Neuronal stem cell (in vitro differentiated cells): Measurements from ENCODE around the gene WDR5.

Source experiments
- DNase-seq: peaks from one replicate; pipeline ENCODE4 v3.0.0-alpha.2; 2013; ENCODE audit warnings: low spot score
- H2AFZ ChIP-seq: one replicate; pipeline ENCODE4 v1.6.1; 2013; ENCODE audit warnings: mild to moderate bottlenecking, low read length, inconsistent platforms
- H2AK5ac ChIP-seq: 2 replicates; pipeline ENCODE4 v1.6.1; 2013; ENCODE audit warnings: low read depth, mild to moderate bottlenecking, inconsistent platforms, low read length, moderate library complexity, mixed read lengths
- H2BK120ac ChIP-seq: 2 replicates; pipeline ENCODE4 v1.6.1; 2013; ENCODE audit warnings: low read depth, mild to moderate bottlenecking, inconsistent platforms, low read length, moderate library complexity, mixed read lengths
- H2BK12ac ChIP-seq: one replicate; pipeline ENCODE4 v1.6.1; 2013; ENCODE audit warnings: low read length, inconsistent platforms
- H2BK15ac ChIP-seq: 2 replicates; pipeline ENCODE4 v1.6.1; 2013; ENCODE audit warnings: mild to moderate bottlenecking, low read length, inconsistent platforms, mixed read lengths
- H2BK5ac ChIP-seq: one replicate; pipeline ENCODE4 v1.6.1; 2013; ENCODE audit warnings: inconsistent platforms, mild to moderate bottlenecking, low read length, moderate library complexity
- H3K14ac ChIP-seq: one replicate; pipeline ENCODE4 v1.6.1; 2013; ENCODE audit warnings: low read length, inconsistent platforms
- H3K18ac ChIP-seq: 2 replicates; pipeline ENCODE4 v1.6.1; 2013; ENCODE audit warnings: low read length, inconsistent platforms
- H3K23ac ChIP-seq: 2 replicates; pipeline ENCODE4 v1.6.1; 2013; ENCODE audit warnings: low read depth, mild to moderate bottlenecking, mixed read lengths, low read length, inconsistent platforms; ENCODE audit not compliant: poor library complexity
- H3K27ac ChIP-seq: replicated peaks from 3 replicates; pipeline ENCODE4 v1.5.1; 2013; ENCODE audit warnings: low read length, inconsistent platforms
- H3K27me3 ChIP-seq, 3 experiments: 2 replicates each; pipeline ENCODE4 v1.6.1; 2013; ENCODE audit warnings: low read length in 3 of 3, mild to moderate bottlenecking in 2 of 3, inconsistent platforms in 1 of 3, low read depth in 1 of 3, mixed read lengths in 1 of 3, moderate library complexity in 1 of 3; ENCODE audit not compliant: control insufficient read depth in 3 of 3, insufficient read depth in 3 of 3
- H3K36me3 ChIP-seq, 2 donors: replicated peaks in 1 of 2; 2 replicates each; pipeline ENCODE4 v1.6.1; 2013; ENCODE audit warnings: low read length in 2 of 2; ENCODE audit not compliant: control insufficient read depth in 2 of 2, insufficient read depth in 2 of 2
- H3K4ac ChIP-seq: 2 replicates; pipeline ENCODE4 v1.6.1; 2013; ENCODE audit warnings: inconsistent platforms, mild to moderate bottlenecking, low read length, moderate library complexity
- H3K4me1 ChIP-seq, 2 donors: 1 replicate in 1 of 2; 2 replicates in 1 of 2; pipeline ENCODE4 v1.6.1; 2013; ENCODE audit warnings: low read length in 2 of 2, low read depth in 1 of 2; ENCODE audit not compliant: control insufficient read depth in 2 of 2, insufficient read depth in 1 of 2
- H3K4me2 ChIP-seq: one replicate; pipeline ENCODE4 v1.6.1; 2013; ENCODE audit warnings: mild to moderate bottlenecking, low read length, inconsistent platforms; ENCODE audit not compliant: insufficient read depth, poor library complexity, severe bottlenecking
- H3K4me3 ChIP-seq, 2 donors: 2 replicates each; pipeline ENCODE4 v1.5.1; 2013; ENCODE audit warnings: low read length in 2 of 2, mild to moderate bottlenecking in 2 of 2, inconsistent platforms in 1 of 2, moderate library complexity in 1 of 2
- H3K79me1 ChIP-seq: one replicate; pipeline ENCODE4 v1.6.1; 2013; ENCODE audit warnings: low read depth, mild to moderate bottlenecking, inconsistent platforms, low read length, moderate library complexity
- H3K9ac ChIP-seq: one replicate; pipeline ENCODE4 v1.6.1; 2013; ENCODE audit warnings: mild to moderate bottlenecking, low read depth, low read length, inconsistent platforms; ENCODE audit not compliant: poor library complexity
- H3K9me3 ChIP-seq, 2 donors: replicated peaks in 1 of 2; 2 replicates each; pipeline versions ENCODE3 to v1.6.1; 2013; ENCODE audit warnings: low read length in 2 of 2, mild to moderate bottlenecking in 2 of 2, inconsistent platforms in 1 of 2, low read depth in 1 of 2, mixed read lengths in 1 of 2, moderate library complexity in 1 of 2; ENCODE audit not compliant: control insufficient read depth in 2 of 2, insufficient read depth in 1 of 2
- H4K8ac ChIP-seq: one replicate; pipeline ENCODE4 v1.6.1; 2013; ENCODE audit warnings: low read depth, mild to moderate bottlenecking, inconsistent platforms, low read length, moderate library complexity
- H4K91ac ChIP-seq: one replicate; pipeline ENCODE4 v1.6.1; 2013; ENCODE audit warnings: low read length, low read depth, mild to moderate bottlenecking, inconsistent platforms; ENCODE audit not compliant: poor library complexity
- WGBS, 2 donors: extraction: QIAGEN DNeasy Blood & Tissue Kit; methylation state at CpG; one replicate each; pipeline ENCODE4 v1.1.7; 2013; ENCODE audit warnings: missing lambda C conversion rate in 2 of 2, mixed read lengths in 1 of 2; ENCODE audit not compliant: insufficient read length in 2 of 2, insufficient replicate concordance in 1 of 2; ENCODE audit errors: extremely low coverage in 2 of 2; 5-methylcytosine and 5-hydroxymethylcytosine counted together

The WDR5 gene

DNA sequence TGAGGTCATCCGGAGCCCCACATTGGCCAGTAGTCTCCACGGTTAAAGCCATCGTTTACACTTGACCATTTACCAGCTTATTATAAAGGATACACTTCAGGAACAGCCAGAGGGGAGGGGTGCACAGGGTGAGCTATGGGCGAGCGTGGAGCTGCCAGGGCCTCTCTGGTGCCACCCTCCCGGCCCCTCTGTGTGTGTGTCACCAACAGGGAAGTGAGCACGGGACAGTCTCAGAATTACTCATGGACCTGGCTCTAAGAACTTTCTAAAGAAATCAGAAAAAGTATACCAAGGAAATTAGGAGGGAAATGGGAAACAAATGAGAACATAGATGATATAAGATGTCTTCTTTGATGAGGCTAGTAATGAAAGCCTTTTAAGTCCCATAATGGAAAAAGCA lies 13.5 kb downstream of the WDR5 start:
- Histone ChIP-seq H2BK12ac (no peak overlapping the region), H3K79me1 (peaks cover 12% of the 10 kb centered on the region), H2BK120ac (no peak overlapping the region), H3K4me1 (peaks cover 0 to 1% of the 10 kb centered on the region in 2 donors), H2AFZ (no peak overlapping the region), H2BK5ac (no peak overlapping the region), H4K8ac (no peak overlapping the region), H3K27ac (no peak overlapping the region), H3K4me3 (no peak overlapping the region), H3K4me2 (no peak overlapping the region), H3K14ac (no peak overlapping the region), H4K91ac (no peak overlapping the region), H3K36me3 (peaks cover 65 to 97% of the 10 kb centered on the region in 2 donors), H3K18ac (no peak overlapping the region), H2AK5ac (no peak overlapping the region), H2BK15ac (no peak overlapping the region), H3K4ac (no peak overlapping the region), H3K27me3 (no peaks in the 10 kb centered on the region), H3K9ac (no peak overlapping the region), H3K23ac (no peak overlapping the region), H3K9me3 (peaks cover 0 to 2% of the 10 kb centered on the region in 2 donors)
- WGBS, 2 donors, result no CpG with 5 or more reads among the region's 7 CpGs
- no peak for DNase-seq

DNA sequence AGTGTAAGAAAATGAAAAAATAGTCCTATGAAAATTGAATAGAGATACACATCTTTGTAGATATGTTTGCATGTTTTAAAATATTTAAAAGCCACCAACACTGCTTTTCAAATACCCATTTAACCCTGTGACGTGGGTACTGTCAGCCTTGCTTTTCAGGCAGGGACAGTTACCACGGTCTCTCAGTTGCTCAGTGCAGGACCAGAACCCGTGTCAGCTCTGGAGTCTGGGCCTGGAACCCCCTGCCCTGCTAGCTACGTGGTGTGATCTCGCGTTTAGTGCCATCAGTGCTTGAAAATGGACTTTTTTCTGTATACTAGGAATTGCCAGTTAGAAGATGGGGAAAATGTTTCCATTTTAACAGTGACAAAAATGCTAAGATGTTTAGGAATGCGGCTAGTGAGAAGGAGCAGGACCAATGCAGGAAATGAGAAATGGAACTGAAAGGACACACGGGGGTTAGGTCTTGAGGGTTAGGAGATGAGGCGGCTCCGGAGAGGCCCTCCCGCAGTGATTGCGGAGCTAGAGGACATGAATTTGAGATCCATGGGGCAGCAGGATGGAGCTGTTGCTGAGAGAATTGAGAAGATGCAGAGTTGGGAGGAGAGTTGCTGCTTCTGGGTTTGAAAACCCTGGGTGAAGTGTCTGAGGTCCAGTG lies 14.8 kb downstream of the WDR5 start:
- H2BK15ac ChIP-seq, result no peak overlapping the region
- no CpG with 5 or more reads among the region's 12 CpGs for WGBS, 2 donors

DNA sequence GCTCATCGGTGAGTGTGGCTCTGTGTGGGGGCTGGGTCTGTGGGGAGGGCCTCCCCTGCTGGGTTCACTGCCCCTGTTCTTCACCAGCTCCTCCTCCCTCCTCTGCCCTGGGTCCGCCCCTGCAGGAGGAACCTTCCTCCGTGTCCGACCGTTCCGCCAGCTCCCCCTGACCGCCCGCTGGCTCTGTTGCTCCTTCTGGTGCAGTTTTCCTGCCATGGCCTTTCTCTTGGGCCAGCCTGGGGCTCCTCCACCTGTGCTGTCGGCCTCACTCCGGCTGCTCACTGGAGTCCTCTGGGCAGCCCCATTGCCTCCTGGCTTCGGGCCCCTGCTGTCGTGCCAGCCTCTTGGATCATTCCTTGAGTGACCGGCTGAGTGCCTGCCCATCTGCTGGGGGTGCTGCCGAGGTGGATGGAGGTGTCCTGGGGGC lies 16.2 kb downstream of the WDR5 start:
- no CpG with 5 or more reads among the region's 14 CpGs for WGBS, 2 donors
- Histone ChIP-seq H3K23ac (peak overlapping the region; percentile 71), H3K36me3 (peaks cover 76 to 100% of the 10 kb centered on the region in 2 donors)

More for the DNA sequence above, 14.8 kb downstream of the WDR5 start:
- no peak overlapping the region for H3K4me2 ChIP-seq
- peaks cover 0 to 1% of the 10 kb centered on the region in 2 donors for H3K4me1 ChIP-seq
- no peak overlapping the region for H3K14ac ChIP-seq
- peaks cover 0 to 2% of the 10 kb centered on the region in 2 donors for H3K9me3 ChIP-seq
- no peak overlapping the region for H3K9ac ChIP-seq
- H4K91ac ChIP-seq, result no peak overlapping the region
- no peak for DNase-seq
- H3K36me3 ChIP-seq, result peaks cover 69 to 98% of the 10 kb centered on the region in 2 donors
- no peak overlapping the region for H3K23ac ChIP-seq
- no peak overlapping the region for H4K8ac ChIP-seq
- H3K79me1 ChIP-seq, result peaks cover 6% of the 10 kb centered on the region
- H3K27me3 ChIP-seq, result no peaks in the 10 kb centered on the region
- H3K4me3 ChIP-seq, result no peak overlapping the region
- no peak overlapping the region for H2AK5ac ChIP-seq
- H3K18ac ChIP-seq, result no peak overlapping the region
- H2AFZ ChIP-seq, result no peak overlapping the region
- no peak overlapping the region for H3K4ac ChIP-seq
- H2BK120ac ChIP-seq, result no peak overlapping the region
- no peak overlapping the region for H2BK12ac ChIP-seq
- no peak overlapping the region for H2BK5ac ChIP-seq
- H3K27ac ChIP-seq, result no peak overlapping the region

DNA sequence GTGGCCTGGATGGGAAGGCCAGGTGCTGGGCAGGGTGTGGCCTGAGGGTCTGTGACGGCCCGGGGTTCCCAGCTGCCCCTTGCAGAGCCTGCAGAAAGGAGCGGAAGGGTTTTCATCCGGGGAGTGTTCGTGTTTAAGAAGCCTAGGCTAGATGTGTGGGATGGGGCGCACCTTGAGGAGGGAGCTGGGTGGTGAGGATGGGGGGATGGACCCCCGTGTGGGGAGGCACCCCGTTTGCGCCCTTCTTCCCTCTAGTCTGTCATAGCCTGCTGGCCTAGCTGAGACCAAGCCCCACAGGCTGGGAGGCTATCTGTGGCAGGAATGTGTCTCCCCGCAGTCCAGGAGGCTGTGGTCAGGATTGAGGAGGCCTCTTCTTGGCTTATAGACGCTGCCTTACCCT lies 16.6 kb downstream of the WDR5 start:
- H4K91ac ChIP-seq, result no peak overlapping the region
- H3K23ac ChIP-seq, result peak overlapping the region; percentile 71
- H2BK120ac ChIP-seq, result no peak overlapping the region
- H3K36me3 ChIP-seq, result peaks cover 76 to 100% of the 10 kb centered on the region in 2 donors
- no peak overlapping the region for H2AK5ac ChIP-seq
- no peak overlapping the region for H4K8ac ChIP-seq
- no CpG with 5 or more reads among the region's 11 CpGs for WGBS, 2 donors
- H3K4me1 ChIP-seq, result peaks cover 0 to 1% of the 10 kb centered on the region in 2 donors
- peaks cover 6% of the 10 kb centered on the region for H3K79me1 ChIP-seq
- no peak overlapping the region for H3K14ac ChIP-seq
- no peak overlapping the region for H3K18ac ChIP-seq
- no peak overlapping the region for H2BK12ac ChIP-seq
- H3K9me3 ChIP-seq, result peaks cover 0 to 2% of the 10 kb centered on the region in 2 donors
- H3K27ac ChIP-seq, result no peak overlapping the region
- no peak overlapping the region for H3K4me3 ChIP-seq
- H3K4me2 ChIP-seq, result no peak overlapping the region
- no peak overlapping the region for H2AFZ ChIP-seq
- DNase-seq, result no peak
- no peak overlapping the region for H2BK15ac ChIP-seq
- no peak overlapping the region for H2BK5ac ChIP-seq
- no peak overlapping the region for H3K4ac ChIP-seq
- H3K27me3 ChIP-seq, result no peaks in the 10 kb centered on the region
- no peak overlapping the region for H3K9ac ChIP-seq

More for the DNA sequence above, 16.2 kb downstream of the WDR5 start:
- no peak overlapping the region for H3K4me2 ChIP-seq
- no peak overlapping the region for H3K27ac ChIP-seq
- H3K4me3 ChIP-seq, result no peak overlapping the region
- H3K18ac ChIP-seq, result no peak overlapping the region
- H2BK120ac ChIP-seq, result no peak overlapping the region
- H3K79me1 ChIP-seq, result peaks cover 6% of the 10 kb centered on the region
- H3K27me3 ChIP-seq, result no peaks in the 10 kb centered on the region
- H2AFZ ChIP-seq, result no peak overlapping the region
- no peak overlapping the region for H3K4ac ChIP-seq
- H2AK5ac ChIP-seq, result no peak overlapping the region
- H3K14ac ChIP-seq, result no peak overlapping the region
- no peak overlapping the region for H4K8ac ChIP-seq
- no peak overlapping the region for H2BK5ac ChIP-seq
- H3K9me3 ChIP-seq, result peaks cover 0 to 2% of the 10 kb centered on the region in 2 donors
- peaks cover 0 to 1% of the 10 kb centered on the region in 2 donors for H3K4me1 ChIP-seq
- H2BK15ac ChIP-seq, result no peak overlapping the region
- no peak overlapping the region for H2BK12ac ChIP-seq
- no peak overlapping the region for H4K91ac ChIP-seq
- no peak for DNase-seq
- no peak overlapping the region for H3K9ac ChIP-seq
